ENCODE results near the gene AJUBA.

- no peak for TF ChIP-seq CTCF (IDR thresholded peaks at IDR 0.05; ENCODE audit: low read depth, low read length)
- no peak for TF ChIP-seq EZH2phosphoT487 (IDR thresholded peaks at IDR 0.05; ENCODE audit: low read depth)
Measured at GRCh38 chr14:22987291-22987690, 4.9 kb upstream of the AJUBA start.
